CD4-positive, CD25-positive, alpha-beta regulatory T cell (primary cell): ENCODE measurements around the gene FGF12. TPM values are rescaled to one million over a fixed set of nuclear protein-coding genes. Genes with fewer than 3 reads are reported as not detected.

Experiments
- ATAC-seq, 2 donors: fragments of 150-1000 bp; cut with Tn5 transposase; one replicate each; pipeline ENCODE4 v1.10.0; 2021; ENCODE audit warnings: low read depth in 2 of 2, moderate number of reproducible peaks in 2 of 2, moderate library complexity in 1 of 2
- DNase-seq, 3 donors: peaks; one replicate each; pipeline versions ENCODE4 v3.0.0 to v3.0.0-alpha.2; 2012 to 2022; ENCODE audit warnings: mixed read lengths in 1 of 3
- H3K27ac ChIP-seq: one replicate; pipeline ENCODE4 v1.7.0; 2013; ENCODE audit warnings: mild to moderate bottlenecking, low read length; ENCODE audit not compliant: insufficient read depth, poor library complexity, severe bottlenecking
- H3K27me3 ChIP-seq: one replicate; pipeline ENCODE4 v1.7.0; 2013; ENCODE audit warnings: low read length; ENCODE audit not compliant: control insufficient read depth, insufficient read depth
- H3K36me3 ChIP-seq: one replicate; pipeline ENCODE4 v1.7.0; 2013; ENCODE audit warnings: mild to moderate bottlenecking, low read length, moderate library complexity; ENCODE audit not compliant: control insufficient read depth, insufficient read depth
- H3K4me1 ChIP-seq: 2 replicates; pipeline ENCODE4 v1.7.0; 2013; ENCODE audit warnings: mild to moderate bottlenecking, low read length; ENCODE audit not compliant: insufficient read depth, control insufficient read depth, poor library complexity, severe bottlenecking
- H3K4me3 ChIP-seq: one replicate; pipeline ENCODE4 v1.7.0; 2013; ENCODE audit warnings: low read depth, mild to moderate bottlenecking, low read length, moderate library complexity
- H3K9me3 ChIP-seq, 2 experiments: 1 replicate in 1 of 2; 2 replicates in 1 of 2; pipeline ENCODE4 v1.7.0; 2013; ENCODE audit warnings: low read length in 2 of 2, mild to moderate bottlenecking in 1 of 2, moderate library complexity in 1 of 2; ENCODE audit not compliant: control insufficient read depth in 2 of 2
- H3K27ac Mint-ChIP-seq, 3 donors: one replicate each; pipeline ENCODE4 v1.8.0; 2020 to 2022; ENCODE audit warnings: mild to moderate bottlenecking in 3 of 3, mixed read lengths in 3 of 3, moderate library complexity in 2 of 3
- H3K27me3 Mint-ChIP-seq: one replicate; pipeline ENCODE4 v1.8.0; 2022; ENCODE audit warnings: mild to moderate bottlenecking, mixed read lengths
- H3K36me3 Mint-ChIP-seq: one replicate; pipeline ENCODE4 v1.8.0; 2020; ENCODE audit warnings: mixed read lengths
- H3K4me1 Mint-ChIP-seq, 4 donors: one replicate each; pipeline ENCODE4 v1.8.0; 2020 to 2022; ENCODE audit warnings: mixed read lengths in 4 of 4, mild to moderate bottlenecking in 1 of 4
- H3K4me3 Mint-ChIP-seq, 4 donors: one replicate each; pipeline ENCODE4 v1.8.0; 2020 to 2022; ENCODE audit warnings: mild to moderate bottlenecking in 4 of 4, mixed read lengths in 4 of 4, moderate library complexity in 3 of 4
- H3K9me3 Mint-ChIP-seq, 7 donors: one replicate each; pipeline ENCODE4 v1.8.0; 2020 to 2022; ENCODE audit warnings: mixed read lengths in 7 of 7, mild to moderate bottlenecking in 3 of 7, moderate library complexity in 2 of 7
- polyA plus RNA-seq, 4 donors: library from polyadenylated mRNA; unstranded; fragments of 300-500 nt; fragmentation: Illumina TruSeq; gene quantifications; one replicate each; pipeline ENCODE4 v1.2.3, GENCODE V29; 2021
- total RNA-seq: library from RNA; stranded (reverse); gene quantifications from one replicate; pipeline ENCODE4 v1.2.3, GENCODE V29; 2022

The FGF12 gene
- total and polyA plus RNA-seq, 5 donors from 2014 or later = not detected

GRCh38 chr3:192399767-192400166 lies 327.6 kb downstream of the FGF12 start:
- DNase-seq (no peak), ATAC-seq (no peak)
- Mint-ChIP-seq H3K4me1 (no peaks in the 10 kb centered on the region), H3K27ac (no peak overlapping the region), H3K36me3 (no peaks in the 10 kb centered on the region), H3K9me3 (peaks cover 0 to 3% (median 0%) of the 10 kb centered on the region in 7 donors), H3K4me3 (no peak overlapping the region), H3K27me3 (peaks cover 10% of the 10 kb centered on the region)
- H3K27ac ChIP-seq = no peak overlapping the region
- no peaks in the 10 kb centered on the region for H3K27me3 ChIP-seq
- no peaks in the 10 kb centered on the region for H3K36me3 ChIP-seq
- H3K4me3 ChIP-seq = no peak overlapping the region
- H3K9me3 ChIP-seq = no peaks in the 10 kb centered on the region
- H3K4me1 ChIP-seq = no peaks in the 10 kb centered on the region

GRCh38 chr3:192397012-192397411 lies 330.3 kb downstream of the FGF12 start:
- Histone ChIP-seq H3K27ac (no peak overlapping the region), H3K36me3 (no peaks in the 10 kb centered on the region), H3K4me1 (no peaks in the 10 kb centered on the region), H3K4me3 (no peak overlapping the region), H3K9me3 (no peaks in the 10 kb centered on the region), H3K27me3 (no peaks in the 10 kb centered on the region)
- ATAC-seq (no peak), DNase-seq (no peak)
- H3K4me3 Mint-ChIP-seq = no peak overlapping the region
- H3K27me3 Mint-ChIP-seq = peaks cover 5% of the 10 kb centered on the region
- H3K9me3 Mint-ChIP-seq = peaks cover 0 to 3% (median 0%) of the 10 kb centered on the region in 7 donors
- H3K4me1 Mint-ChIP-seq = no peaks in the 10 kb centered on the region
- no peaks in the 10 kb centered on the region for H3K36me3 Mint-ChIP-seq
- no peak overlapping the region for H3K27ac Mint-ChIP-seq

- no peaks in the 10 kb centered on the region for H3K9me3 ChIP-seq
- no peaks in the 10 kb centered on the region for H3K4me1 Mint-ChIP-seq
These were observed 331.8 kb downstream of the FGF12 start for GRCh38 chr3:192395506-192395905.

GRCh38 chr3:192392986-192393385 lies 334.4 kb downstream of the FGF12 start:
- Histone ChIP-seq H3K4me1 (no peaks in the 10 kb centered on the region), H3K36me3 (no peaks in the 10 kb centered on the region), H3K27me3 (no peaks in the 10 kb centered on the region), H3K27ac (no peak overlapping the region), H3K4me3 (no peak overlapping the region), H3K9me3 (no peaks in the 10 kb centered on the region)
- no peak for ATAC-seq
- no peak for DNase-seq
- no peaks in the 10 kb centered on the region for H3K36me3 Mint-ChIP-seq
- no peak overlapping the region for H3K4me3 Mint-ChIP-seq
- no peaks in the 10 kb centered on the region for H3K4me1 Mint-ChIP-seq
- H3K27me3 Mint-ChIP-seq = no peaks in the 10 kb centered on the region
- no peak overlapping the region for H3K27ac Mint-ChIP-seq
- H3K9me3 Mint-ChIP-seq = no peaks in the 10 kb centered on the region

More at GRCh38 chr3:192395506-192395905, 331.8 kb downstream of the FGF12 start:
- Mint-ChIP-seq H3K4me3 (no peak overlapping the region), H3K9me3 (no peaks in the 10 kb centered on the region), H3K36me3 (no peaks in the 10 kb centered on the region), H3K27ac (no peak overlapping the region), H3K27me3 (no peaks in the 10 kb centered on the region)
- Histone ChIP-seq H3K4me3 (no peak overlapping the region), H3K4me1 (no peaks in the 10 kb centered on the region), H3K27ac (no peak overlapping the region), H3K27me3 (no peaks in the 10 kb centered on the region), H3K36me3 (no peaks in the 10 kb centered on the region)
- ATAC-seq = no peak
- no peak for DNase-seq

- Mint-ChIP-seq H3K4me1 (no peaks in the 10 kb centered on the region), H3K27me3 (no peaks in the 10 kb centered on the region), H3K4me3 (no peak overlapping the region), H3K27ac (no peak overlapping the region), H3K9me3 (peaks cover 0 to 4% (median 1%) of the 10 kb centered on the region in 7 donors), H3K36me3 (no peaks in the 10 kb centered on the region)
- ATAC-seq (no peak), DNase-seq (no peak)
- no peak overlapping the region for H3K27ac ChIP-seq
- no peaks in the 10 kb centered on the region for H3K4me1 ChIP-seq
- H3K27me3 ChIP-seq = no peaks in the 10 kb centered on the region
- H3K4me3 ChIP-seq = no peak overlapping the region
- H3K36me3 ChIP-seq = no peaks in the 10 kb centered on the region
- no peaks in the 10 kb centered on the region for H3K9me3 ChIP-seq
These were observed 344.5 kb downstream of the FGF12 start for GRCh38 chr3:192382861-192383260.

GRCh38 chr3:192373586-192373985 lies 353.8 kb downstream of the FGF12 start:
- Mint-ChIP-seq H3K27me3 (no peaks in the 10 kb centered on the region), H3K4me3 (no peak overlapping the region), H3K9me3 (peaks cover 0 to 2% (median 0%) of the 10 kb centered on the region in 7 donors), H3K27ac (no peak overlapping the region), H3K4me1 (no peaks in the 10 kb centered on the region), H3K36me3 (no peaks in the 10 kb centered on the region)
- Histone ChIP-seq H3K36me3 (no peaks in the 10 kb centered on the region), H3K27me3 (no peaks in the 10 kb centered on the region), H3K9me3 (no peaks in the 10 kb centered on the region), H3K27ac (no peak overlapping the region), H3K4me1 (no peaks in the 10 kb centered on the region), H3K4me3 (no peak overlapping the region)
- DNase-seq (no peak), ATAC-seq (no peak)

GRCh38 chr3:192373032-192373431 lies 354.3 kb downstream of the FGF12 start:
- H3K4me3 ChIP-seq = no peak overlapping the region
- Mint-ChIP-seq H3K4me1 (no peaks in the 10 kb centered on the region), H3K4me3 (no peak overlapping the region), H3K36me3 (no peaks in the 10 kb centered on the region), H3K27me3 (no peaks in the 10 kb centered on the region), H3K9me3 (peaks cover 0 to 2% (median 0%) of the 10 kb centered on the region in 7 donors), H3K27ac (no peak overlapping the region)
- no peak for ATAC-seq
- no peak for DNase-seq
- no peak overlapping the region for H3K27ac ChIP-seq
- H3K9me3 ChIP-seq = no peaks in the 10 kb centered on the region
- H3K36me3 ChIP-seq = no peaks in the 10 kb centered on the region
- H3K27me3 ChIP-seq = no peaks in the 10 kb centered on the region
- H3K4me1 ChIP-seq = no peaks in the 10 kb centered on the region

GRCh38 chr3:192372616-192373015 lies 354.7 kb downstream of the FGF12 start:
- H3K36me3 Mint-ChIP-seq = no peaks in the 10 kb centered on the region
- Histone ChIP-seq H3K4me1 (no peaks in the 10 kb centered on the region), H3K4me3 (no peak overlapping the region), H3K27ac (no peak overlapping the region), H3K9me3 (no peaks in the 10 kb centered on the region), H3K27me3 (no peaks in the 10 kb centered on the region), H3K36me3 (no peaks in the 10 kb centered on the region)
- DNase-seq (no peak), ATAC-seq (no peak)
- H3K27ac Mint-ChIP-seq = no peak overlapping the region
- H3K27me3 Mint-ChIP-seq = no peaks in the 10 kb centered on the region
- no peaks in the 10 kb centered on the region for H3K4me1 Mint-ChIP-seq
- H3K4me3 Mint-ChIP-seq = no peak overlapping the region
- peaks cover 0 to 2% (median 0%) of the 10 kb centered on the region in 7 donors for H3K9me3 Mint-ChIP-seq
